ENCODE measurements around the gene BCL11A. TPM values are rescaled to one million over a fixed set of nuclear protein-coding genes. Genes with fewer than 3 reads are reported as not detected.

BCL11A gene
- total RNA-seq, 1 donor from 2014 or later: 10.7 TPM

DNA sequence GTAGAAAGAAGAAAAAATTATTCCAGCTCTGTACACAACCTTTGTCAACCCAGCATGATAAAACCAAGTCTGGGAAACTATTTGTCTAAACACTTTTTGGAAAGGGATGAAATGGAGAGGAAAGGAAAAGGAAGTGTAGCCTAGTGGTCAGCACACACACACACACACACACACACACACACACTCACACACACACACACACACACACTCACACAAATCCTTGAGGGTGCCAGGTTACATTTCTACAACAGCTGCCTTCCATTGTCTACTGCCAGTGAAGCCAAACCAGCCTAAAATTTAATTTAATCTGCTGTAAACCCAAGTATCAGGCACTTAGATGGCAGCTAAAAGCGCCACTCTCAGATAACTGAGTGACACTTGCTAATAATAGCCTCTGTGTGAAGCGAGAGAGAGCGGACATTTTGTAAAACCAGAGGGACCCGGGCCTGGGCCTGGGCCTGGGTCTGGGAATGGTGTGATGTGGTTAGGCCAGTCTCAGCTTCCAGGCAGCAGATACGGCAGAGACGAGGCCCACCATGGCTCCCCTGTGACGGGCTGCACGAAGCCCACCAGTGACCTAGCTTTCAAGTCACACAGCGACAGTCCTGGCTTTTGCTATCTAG, 32.4 kb downstream of the BCL11A start:
- Mint-ChIP-seq H3K36me3 (ENCODE audit: unreplicated experiment) (no peaks in the 10 kb centered on the region), H3K27me3 (ENCODE audit: unreplicated experiment) (no peaks in the 10 kb centered on the region), H3K4me3 (ENCODE audit: unreplicated experiment) (no peak overlapping the region), H3K9me3 (ENCODE audit: unreplicated experiment) (no peaks in the 10 kb centered on the region), H3K27ac (ENCODE audit: unreplicated experiment) (no peak overlapping the region), H3K4me1 (ENCODE audit: unreplicated experiment) (peaks cover 19% of the 10 kb centered on the region)
- TF ChIP-seq CTCF (IDR thresholded peaks at IDR 0.05): no peak
- DNase-seq (ENCODE audit: extremely low spot score, unreplicated experiment): peak; percentile 69

DNA sequence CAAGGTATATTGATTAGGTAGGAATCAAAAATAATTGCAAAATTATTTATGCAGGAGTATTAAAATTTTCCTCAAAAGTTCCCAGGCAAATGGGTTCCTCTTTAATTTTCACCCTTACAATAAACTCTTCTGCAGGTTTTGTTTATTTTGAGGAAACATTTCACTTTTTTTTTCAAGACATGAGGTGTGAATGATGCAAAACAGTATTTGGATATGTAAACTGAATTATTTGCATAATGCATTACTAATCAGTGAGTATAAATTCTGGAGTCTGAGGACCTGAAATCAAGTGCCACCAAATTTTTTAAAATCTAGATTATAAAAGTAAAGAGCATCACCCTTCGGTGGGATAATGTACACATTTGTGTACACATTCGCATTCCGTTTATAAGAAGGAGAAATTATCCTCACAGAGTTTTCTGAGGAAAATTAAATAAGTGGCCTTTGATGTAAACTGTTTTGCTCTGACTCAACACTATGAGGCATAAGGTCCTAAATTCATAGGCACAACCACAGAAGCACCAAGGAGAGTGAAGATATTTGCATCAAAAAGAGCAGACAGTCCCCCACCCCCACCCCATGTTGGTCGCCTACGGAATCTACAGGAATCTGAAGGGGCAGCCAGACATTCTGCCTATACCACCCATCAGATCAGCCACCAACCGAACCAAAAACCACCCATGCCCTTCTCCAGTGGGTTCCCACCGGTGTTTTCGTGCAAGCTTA, 33.1 kb downstream of the BCL11A start:
- H3K27ac Mint-ChIP-seq (ENCODE audit: unreplicated experiment): no peak overlapping the region
- H3K27me3 Mint-ChIP-seq (ENCODE audit: unreplicated experiment): no peaks in the 10 kb centered on the region
- no peak overlapping the region for H3K4me3 Mint-ChIP-seq (ENCODE audit: unreplicated experiment)
- no peaks in the 10 kb centered on the region for H3K9me3 Mint-ChIP-seq (ENCODE audit: unreplicated experiment)
- TF ChIP-seq CTCF (IDR thresholded peaks at IDR 0.05): no peak
- H3K4me1 Mint-ChIP-seq (ENCODE audit: unreplicated experiment): peaks cover 26% of the 10 kb centered on the region
- H3K36me3 Mint-ChIP-seq (ENCODE audit: unreplicated experiment): no peaks in the 10 kb centered on the region
- peak; percentile 36 for DNase-seq (ENCODE audit: extremely low spot score, unreplicated experiment)

GRCh38 chr2:60519231-60519863, 34.1 kb downstream of the BCL11A start:
- no peaks in the 10 kb centered on the region for H3K27me3 Mint-ChIP-seq (ENCODE audit: unreplicated experiment)
- TF ChIP-seq CTCF (IDR thresholded peaks at IDR 0.05): no peak
- no peaks in the 10 kb centered on the region for H3K9me3 Mint-ChIP-seq (ENCODE audit: unreplicated experiment)
- no peak overlapping the region for H3K4me3 Mint-ChIP-seq (ENCODE audit: unreplicated experiment)
- no peaks in the 10 kb centered on the region for H3K36me3 Mint-ChIP-seq (ENCODE audit: unreplicated experiment)
- DNase-seq (ENCODE audit: extremely low spot score, unreplicated experiment): peak; percentile 30
- peaks cover 34% of the 10 kb centered on the region for H3K4me1 Mint-ChIP-seq (ENCODE audit: unreplicated experiment)
- no peak overlapping the region for H3K27ac Mint-ChIP-seq (ENCODE audit: unreplicated experiment)

DNA sequence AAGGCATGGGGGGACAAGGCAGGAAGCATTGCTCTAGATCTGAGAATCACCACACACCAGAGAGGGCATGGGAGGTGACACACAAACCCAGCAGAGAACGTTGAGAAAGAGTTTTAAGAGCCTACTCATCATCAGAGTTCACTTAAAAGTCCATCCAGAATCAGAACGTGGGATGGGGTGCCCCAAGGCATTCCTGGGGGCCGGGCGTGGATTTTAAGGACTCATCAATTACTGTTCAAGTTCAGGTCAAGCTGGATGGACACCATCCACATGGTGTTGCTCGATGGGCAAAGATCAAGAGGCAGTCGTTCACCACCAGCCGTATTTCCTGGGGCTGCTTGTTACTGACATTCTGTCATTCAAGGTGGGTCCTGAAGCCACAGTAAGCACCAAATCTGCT, 34.9 kb downstream of the BCL11A start:
- Mint-ChIP-seq H3K9me3 (ENCODE audit: unreplicated experiment) (no peaks in the 10 kb centered on the region), H3K36me3 (ENCODE audit: unreplicated experiment) (no peaks in the 10 kb centered on the region), H3K27me3 (ENCODE audit: unreplicated experiment) (no peaks in the 10 kb centered on the region), H3K4me3 (ENCODE audit: unreplicated experiment) (no peak overlapping the region), H3K27ac (ENCODE audit: unreplicated experiment) (no peak overlapping the region), H3K4me1 (ENCODE audit: unreplicated experiment) (peaks cover 34% of the 10 kb centered on the region)
- TF ChIP-seq CTCF (IDR thresholded peaks at IDR 0.05): no peak
- DNase-seq (ENCODE audit: extremely low spot score, unreplicated experiment): peak; percentile 70

DNA sequence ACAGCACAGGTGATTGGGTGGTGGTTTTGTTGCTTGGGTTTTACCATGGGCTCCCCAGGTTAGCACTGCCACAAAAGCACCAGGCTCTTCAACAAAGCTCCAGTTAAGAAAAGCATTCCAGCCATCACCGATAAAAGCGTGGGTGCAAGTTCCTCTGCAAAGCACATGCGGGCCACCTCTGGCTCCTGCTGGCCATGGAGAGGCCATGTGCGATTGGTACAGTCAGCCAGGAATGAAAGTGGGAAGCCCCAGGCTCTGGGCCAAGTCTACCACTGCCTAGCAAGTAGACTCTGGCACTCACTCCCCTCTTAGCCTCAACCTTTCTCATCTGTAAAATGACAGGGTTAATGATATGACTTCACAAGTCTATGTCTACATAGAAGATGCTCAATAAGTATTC, 36.0 kb downstream of the BCL11A start:
- H3K9me3 Mint-ChIP-seq (ENCODE audit: unreplicated experiment): no peaks in the 10 kb centered on the region
- no peak overlapping the region for H3K4me3 Mint-ChIP-seq (ENCODE audit: unreplicated experiment)
- H3K4me1 Mint-ChIP-seq (ENCODE audit: unreplicated experiment): peaks cover 34% of the 10 kb centered on the region
- no peaks in the 10 kb centered on the region for H3K27me3 Mint-ChIP-seq (ENCODE audit: unreplicated experiment)
- TF ChIP-seq CTCF (IDR thresholded peaks at IDR 0.05): no peak
- DNase-seq (ENCODE audit: extremely low spot score, unreplicated experiment): peak; percentile 63
- H3K27ac Mint-ChIP-seq (ENCODE audit: unreplicated experiment): peak overlapping the region; percentile 98
- no peaks in the 10 kb centered on the region for H3K36me3 Mint-ChIP-seq (ENCODE audit: unreplicated experiment)

Data from osteocyte (in vitro differentiated cells).